NCI-H1930 (cell line): ENCODE measurements around the gene GRHL1.
A peak's percentile ranks its signal among the peaks of the same experiment; 100 is the strongest.

Experiments used
- DNase-seq, 2 experiments: peaks; one replicate each; lab custom pipeline; 2025; lab: John Stamatoyannopoulos, UW

Gene GRHL1

GRCh38 chr2:9949239-9949991 is 2.1 kb upstream of the GRHL1 start:
- DNase-seq = no peak

GRCh38 chr2:9949992-9950520 is 1.4 kb upstream of the GRHL1 start:
- DNase-seq = no peak

- DNase-seq = peak in 1 of 2 experiments; percentile 33
Measured at GRCh38 chr2:9950521-9951271, 797 bp upstream of the GRHL1 start.

GRCh38 chr2:9951272-9951521 is 296 bp upstream of the GRHL1 start:
- DNase-seq = no peak

GRCh38 chr2:9952286-9952737 is 819 bp downstream of the GRHL1 start:
- no peak for DNase-seq

GRCh38 chr2:9952856-9953503 is 1.5 kb downstream of the GRHL1 start:
- no peak for DNase-seq

- no peak for DNase-seq
Measured at GRCh38 chr2:9954136-9954535, 2.6 kb downstream of the GRHL1 start.

- no peak for DNase-seq
Measured at GRCh38 chr2:9958057-9958456, 6.6 kb downstream of the GRHL1 start.

GRCh38 chr2:9959262-9959661 is 7.8 kb downstream of the GRHL1 start:
- no peak for DNase-seq

- DNase-seq = no peak
Measured at GRCh38 chr2:9961013-9961412, 9.5 kb downstream of the GRHL1 start.

GRCh38 chr2:9964334-9964980 is 13.0 kb downstream of the GRHL1 start:
- no peak for DNase-seq

GRCh38 chr2:9965119-9965822 is 13.8 kb downstream of the GRHL1 start:
- DNase-seq = no peak

- DNase-seq = no peak
Measured at GRCh38 chr2:9966491-9967022, 15.1 kb downstream of the GRHL1 start.

- no peak for DNase-seq
Measured at GRCh38 chr2:9967053-9967775, 15.7 kb downstream of the GRHL1 start.

- DNase-seq = no peak
Measured at GRCh38 chr2:9968553-9969497, 17.3 kb downstream of the GRHL1 start.

- no peak for DNase-seq
Measured at GRCh38 chr2:9970200-9971044, 18.9 kb downstream of the GRHL1 start.

GRCh38 chr2:9971105-9971818 is 19.8 kb downstream of the GRHL1 start:
- DNase-seq = no peak

- no peak for DNase-seq
Measured at GRCh38 chr2:9971890-9972289, 20.4 kb downstream of the GRHL1 start.
